K562 (cell line): ENCODE measurements around the gene FAM227A. TPM values are rescaled to one million over a fixed set of nuclear protein-coding genes. Genes with fewer than 3 reads are reported as not detected.

ENCODE experiments used
- ATF7 ChIP-seq: fragments of 450-650 bp; IDR thresholded peaks from 2 replicates; pipeline ENCODE4 v1.7.1; 2014; ENCODE audit warnings: mild to moderate bottlenecking, moderate library complexity
- CC2D1A ChIP-seq: fragments of 450-650 bp; IDR thresholded peaks from 2 replicates; pipeline ENCODE4 v1.6.1; 2017; ENCODE audit warnings: mild to moderate bottlenecking
- ETV5 ChIP-seq: sonication (generic); formaldehyde crosslinking; IDR thresholded peaks from 2 replicates; pipeline ENCODE4 v1.4.0; 2020; ENCODE audit warnings: low read depth, mild to moderate bottlenecking, missing genetic modification reagents
- ZNF24 ChIP-seq: fragments of 450-650 bp; IDR thresholded peaks from 2 replicates; pipeline ENCODE4 v1.6.1; 2016
- polyA plus RNA-seq, 8 experiments: library from polyadenylated mRNA; depleted of rRNA in 4 of 8; stranded (reverse) in 5 of 8; unstranded in 3 of 8; fragments of >200 nt; fragmentation: Nextera tagmentation in 2 of 8; fragmentation: Illumina TruSeq in 1 of 8; extraction: Ambion mirVana in 2 of 8; extraction: Trizol in 1 of 8; gene quantifications; 2 replicates each; pipeline versions ENCODE4 v1.2.1 to v1.2.3, GENCODE V29; 2011 to 2014; ENCODE audit warnings: inconsistent platforms in 1 of 8, missing spikeins in 1 of 8
- total RNA-seq, 7 experiments: library from RNA; depleted of rRNA in 6 of 7; stranded (reverse); fragments of >200 nt in 6 of 7; fragmentation: Illumina TruSeq in 2 of 7; extraction: Trizol in 2 of 7; gene quantifications; 2 replicates each; pipeline versions ENCODE4 v1.2.1 to v1.2.3, GENCODE V29; 2011 to 2021; ENCODE audit warnings: low replicate concordance in 1 of 7
- TF ChIP-seq, protein P1 (sequence below), 2 experiments: fragments of 150-350 bp in 1 of 2; IDR thresholded peaks; 2 replicates each; pipeline ENCODE4 v1.6.1; 2012 to 2016; ENCODE audit warnings: low read depth in 2 of 2, low read length in 2 of 2, mild to moderate bottlenecking in 1 of 2, moderate library complexity in 1 of 2
- TF ChIP-seq, protein P2 (sequence below): fragments of 450-650 bp; IDR thresholded peaks from 2 replicates; pipeline ENCODE4 v1.6.1; 2017; ENCODE audit warnings: antibody characterized with exemption, mild to moderate bottlenecking

The FAM227A gene
- total and polyA plus RNA-seq, 9 of the 15 experiments (the other 6 are each of a cell fraction or from before 2014, with no cell fraction given) = 0.10 to 2.2 (median 0.83) TPM

DNA sequence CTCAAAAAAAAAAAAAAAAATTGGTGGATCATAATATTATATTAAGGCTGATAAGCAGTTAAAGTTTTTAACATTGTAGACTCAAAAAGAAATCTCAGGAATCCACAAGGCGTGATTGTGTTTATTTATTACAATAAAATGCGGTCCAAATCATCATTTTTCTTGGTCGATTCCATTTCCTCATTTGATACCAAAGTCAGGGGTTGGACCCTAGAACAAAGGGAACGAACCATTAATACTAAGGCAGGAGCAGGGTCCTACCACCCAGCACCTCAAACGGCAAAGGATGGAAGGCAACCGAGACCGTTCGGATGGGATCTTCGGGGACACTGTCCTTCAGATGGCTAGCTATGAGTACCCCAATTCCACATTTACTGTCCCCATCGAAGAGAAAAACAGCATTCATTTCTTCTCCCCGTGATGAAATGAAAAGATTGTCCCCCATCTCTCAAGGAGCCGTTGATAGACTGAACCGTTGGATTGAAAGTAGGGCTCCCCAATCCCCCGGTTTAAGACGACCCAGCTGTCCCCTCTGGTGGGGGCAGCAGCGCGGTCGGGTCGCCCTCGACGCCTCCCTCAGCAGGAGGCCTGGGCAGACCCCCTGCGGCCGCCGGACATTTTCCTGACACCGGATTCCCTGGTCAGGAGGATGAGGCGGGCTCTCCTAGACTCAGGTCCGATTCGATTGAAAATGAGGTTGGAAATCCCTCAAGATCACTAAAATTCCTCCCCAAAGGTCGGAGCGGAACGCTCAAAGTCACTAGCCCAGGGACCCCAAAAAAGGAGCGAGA lies 86.8 kb downstream of the FAM227A start (continued):
- TF ChIP-seq, protein P1, sequence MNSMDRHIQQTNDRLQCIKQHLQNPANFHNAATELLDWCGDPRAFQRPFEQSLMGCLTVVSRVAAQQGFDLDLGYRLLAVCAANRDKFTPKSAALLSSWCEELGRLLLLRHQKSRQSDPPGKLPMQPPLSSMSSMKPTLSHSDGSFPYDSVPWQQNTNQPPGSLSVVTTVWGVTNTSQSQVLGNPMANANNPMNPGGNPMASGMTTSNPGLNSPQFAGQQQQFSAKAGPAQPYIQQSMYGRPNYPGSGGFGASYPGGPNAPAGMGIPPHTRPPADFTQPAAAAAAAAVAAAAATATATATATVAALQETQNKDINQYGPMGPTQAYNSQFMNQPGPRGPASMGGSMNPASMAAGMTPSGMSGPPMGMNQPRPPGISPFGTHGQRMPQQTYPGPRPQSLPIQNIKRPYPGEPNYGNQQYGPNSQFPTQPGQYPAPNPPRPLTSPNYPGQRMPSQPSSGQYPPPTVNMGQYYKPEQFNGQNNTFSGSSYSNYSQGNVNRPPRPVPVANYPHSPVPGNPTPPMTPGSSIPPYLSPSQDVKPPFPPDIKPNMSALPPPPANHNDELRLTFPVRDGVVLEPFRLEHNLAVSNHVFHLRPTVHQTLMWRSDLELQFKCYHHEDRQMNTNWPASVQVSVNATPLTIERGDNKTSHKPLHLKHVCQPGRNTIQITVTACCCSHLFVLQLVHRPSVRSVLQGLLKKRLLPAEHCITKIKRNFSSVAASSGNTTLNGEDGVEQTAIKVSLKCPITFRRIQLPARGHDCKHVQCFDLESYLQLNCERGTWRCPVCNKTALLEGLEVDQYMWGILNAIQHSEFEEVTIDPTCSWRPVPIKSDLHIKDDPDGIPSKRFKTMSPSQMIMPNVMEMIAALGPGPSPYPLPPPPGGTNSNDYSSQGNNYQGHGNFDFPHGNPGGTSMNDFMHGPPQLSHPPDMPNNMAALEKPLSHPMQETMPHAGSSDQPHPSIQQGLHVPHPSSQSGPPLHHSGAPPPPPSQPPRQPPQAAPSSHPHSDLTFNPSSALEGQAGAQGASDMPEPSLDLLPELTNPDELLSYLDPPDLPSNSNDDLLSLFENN (IDR thresholded peaks at IDR 0.05; ENCODE audit: low read depth in 2 of 2, low read length in 2 of 2) = no peak
- TF ChIP-seq ATF7 = peak; percentile 77
- TF ChIP-seq ETV5 (CRISPR knock-in tag) = 0 out of 2 replicates have a peak, but pooled peaks have one; percentile 37
- TF ChIP-seq, protein P2, sequence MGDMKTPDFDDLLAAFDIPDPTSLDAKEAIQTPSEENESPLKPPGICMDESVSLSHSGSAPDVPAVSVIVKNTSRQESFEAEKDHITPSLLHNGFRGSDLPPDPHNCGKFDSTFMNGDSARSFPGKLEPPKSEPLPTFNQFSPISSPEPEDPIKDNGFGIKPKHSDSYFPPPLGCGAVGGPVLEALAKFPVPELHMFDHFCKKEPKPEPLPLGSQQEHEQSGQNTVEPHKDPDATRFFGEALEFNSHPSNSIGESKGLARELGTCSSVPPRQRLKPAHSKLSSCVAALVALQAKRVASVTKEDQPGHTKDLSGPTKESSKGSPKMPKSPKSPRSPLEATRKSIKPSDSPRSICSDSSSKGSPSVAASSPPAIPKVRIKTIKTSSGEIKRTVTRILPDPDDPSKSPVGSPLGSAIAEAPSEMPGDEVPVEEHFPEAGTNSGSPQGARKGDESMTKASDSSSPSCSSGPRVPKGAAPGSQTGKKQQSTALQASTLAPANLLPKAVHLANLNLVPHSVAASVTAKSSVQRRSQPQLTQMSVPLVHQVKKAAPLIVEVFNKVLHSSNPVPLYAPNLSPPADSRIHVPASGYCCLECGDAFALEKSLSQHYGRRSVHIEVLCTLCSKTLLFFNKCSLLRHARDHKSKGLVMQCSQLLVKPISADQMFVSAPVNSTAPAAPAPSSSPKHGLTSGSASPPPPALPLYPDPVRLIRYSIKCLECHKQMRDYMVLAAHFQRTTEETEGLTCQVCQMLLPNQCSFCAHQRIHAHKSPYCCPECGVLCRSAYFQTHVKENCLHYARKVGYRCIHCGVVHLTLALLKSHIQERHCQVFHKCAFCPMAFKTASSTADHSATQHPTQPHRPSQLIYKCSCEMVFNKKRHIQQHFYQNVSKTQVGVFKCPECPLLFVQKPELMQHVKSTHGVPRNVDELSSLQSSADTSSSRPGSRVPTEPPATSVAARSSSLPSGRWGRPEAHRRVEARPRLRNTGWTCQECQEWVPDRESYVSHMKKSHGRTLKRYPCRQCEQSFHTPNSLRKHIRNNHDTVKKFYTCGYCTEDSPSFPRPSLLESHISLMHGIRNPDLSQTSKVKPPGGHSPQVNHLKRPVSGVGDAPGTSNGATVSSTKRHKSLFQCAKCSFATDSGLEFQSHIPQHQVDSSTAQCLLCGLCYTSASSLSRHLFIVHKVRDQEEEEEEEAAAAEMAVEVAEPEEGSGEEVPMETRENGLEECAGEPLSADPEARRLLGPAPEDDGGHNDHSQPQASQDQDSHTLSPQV = 0 out of 2 replicates have a peak, but pooled peaks have one; percentile 32
- TF ChIP-seq ZNF24 = peak; percentile 62; the same call in 1 of the 2 replicates
- TF ChIP-seq CC2D1A = 0 out of 2 replicates have a peak, but pooled peaks have one; percentile 11
